ENCODE results near the gene UBA6. TPM values are rescaled to one million over a fixed set of nuclear protein-coding genes. Genes with fewer than 3 reads are reported as not detected.

The UBA6 gene
- total and polyA plus RNA-seq, 2 donors (not counting 1 experiment from before 2014, with no cell fraction given): 22.8 to 64.0 TPM

- H3K27me3 ChIP-seq (replicated peaks in 1 of 4; ENCODE audit: control extremely low read depth in 1 of 4, control insufficient read depth in 3 of 4, insufficient read depth in 4 of 4, low read length in 3 of 4): no peaks in the 10 kb centered on the region
- H3K9ac ChIP-seq (ENCODE audit: low read length): no peak overlapping the region
- no peak overlapping the region for H3K27ac ChIP-seq (ENCODE audit: low read length in 2 of 2)
- Mint-ChIP-seq H3K9me3 (ENCODE audit: insufficient read depth) (no peaks in the 10 kb centered on the region), H3K27ac (no peak overlapping the region), H3K4me3 (no peak overlapping the region), H3K4me1 (no peaks in the 10 kb centered on the region), H3K27me3 (no peaks in the 10 kb centered on the region)
- intact Hi-C loops (cut with micrococcal nuclease): no loop called here
- WGBS (ENCODE audit: insufficient coverage): no CpG with 5 or more reads among the region's 1 CpG
- H4K20me1 ChIP-seq (ENCODE audit: control insufficient read depth, insufficient read depth, low read length, poor library complexity, severe bottlenecking): peaks cover 8% of the 10 kb centered on the region
- TF ChIP-seq EZH2 (IDR thresholded peaks at IDR 0.05; ENCODE audit: borderline replicate concordance, insufficient read depth, low read depth, low read length, poor library complexity, severe bottlenecking) (no peak), CTCF (IDR thresholded peaks at IDR 0.05) (no peak)
- ChIA-PET CTCF (no interaction called here), POLR2A (no interaction called here)
- H3K4me3 ChIP-seq (ENCODE audit: control extremely low read depth in 1 of 5, extremely low read depth in 1 of 5, insufficient read depth in 1 of 5, low read depth in 2 of 5, low read length in 4 of 5): no peak overlapping the region
- peaks cover 6 to 34% of the 10 kb centered on the region in 2 experiments for H3K36me3 ChIP-seq (replicated peaks in 1 of 2; ENCODE audit: control extremely low read depth in 1 of 2, control insufficient read depth in 1 of 2, extremely low read depth in 1 of 2, insufficient read depth in 2 of 2, low read length in 1 of 2)
- H3K79me2 ChIP-seq (ENCODE audit: control insufficient read depth, insufficient read depth, low read length): peaks cover 21% of the 10 kb centered on the region
- no peaks in the 10 kb centered on the region for H3K4me1 ChIP-seq (ENCODE audit: control insufficient read depth in 2 of 2, insufficient read depth in 2 of 2, low read length in 2 of 2)
- no peaks in the 10 kb centered on the region for H3K9me3 ChIP-seq (ENCODE audit: control extremely low read depth in 1 of 3, control insufficient read depth in 2 of 3, insufficient read depth in 1 of 3, low read length in 2 of 3)
- ATAC-seq (ENCODE audit: low read depth): no peak
- H3K4me2 ChIP-seq (replicated peaks; ENCODE audit: low read depth, low read length, poor library complexity, severe bottlenecking): no peak overlapping the region
- DNase-seq: no peak
- H2AFZ ChIP-seq (ENCODE audit: insufficient read depth, low read depth, low read length, poor library complexity, severe bottlenecking): no peak overlapping the region
Measured at GRCh38 chr4:67682266-67682665, 18.7 kb downstream of the UBA6 start.

- ATAC-seq (ENCODE audit: low read depth): no peak
- WGBS (ENCODE audit: insufficient coverage): 91% methylated on average over 1 of the region's 2 CpGs
- DNase-seq: no peak
- Mint-ChIP-seq H3K27ac (no peak overlapping the region), H3K4me1 (no peaks in the 10 kb centered on the region), H3K4me3 (no peak overlapping the region), H3K9me3 (ENCODE audit: insufficient read depth) (no peaks in the 10 kb centered on the region), H3K27me3 (no peaks in the 10 kb centered on the region)
- Histone ChIP-seq H3K79me2 (ENCODE audit: control insufficient read depth, insufficient read depth, low read length) (peaks cover 8% of the 10 kb centered on the region), H4K20me1 (ENCODE audit: control insufficient read depth, insufficient read depth, low read length, poor library complexity, severe bottlenecking) (peaks cover 6% of the 10 kb centered on the region), H3K27me3 (replicated peaks in 1 of 4; ENCODE audit: control extremely low read depth in 1 of 4, control insufficient read depth in 3 of 4, insufficient read depth in 4 of 4, low read length in 3 of 4) (no peaks in the 10 kb centered on the region), H3K9me3 (ENCODE audit: control extremely low read depth in 1 of 3, control insufficient read depth in 2 of 3, insufficient read depth in 1 of 3, low read length in 2 of 3) (peaks cover 0 to 1% (median 0%) of the 10 kb centered on the region in 3 donors), H3K9ac (ENCODE audit: low read length) (no peak overlapping the region), H3K36me3 (replicated peaks in 1 of 2; ENCODE audit: control extremely low read depth in 1 of 2, control insufficient read depth in 1 of 2, extremely low read depth in 1 of 2, insufficient read depth in 2 of 2, low read length in 1 of 2) (peaks cover 14 to 43% of the 10 kb centered on the region in 2 experiments), H2AFZ (ENCODE audit: insufficient read depth, low read depth, low read length, poor library complexity, severe bottlenecking) (no peak overlapping the region), H3K4me3 (ENCODE audit: control extremely low read depth in 1 of 5, extremely low read depth in 1 of 5, insufficient read depth in 1 of 5, low read depth in 2 of 5, low read length in 4 of 5) (no peak overlapping the region), H3K27ac (ENCODE audit: low read length in 2 of 2) (no peak overlapping the region), H3K4me2 (replicated peaks; ENCODE audit: low read depth, low read length, poor library complexity, severe bottlenecking) (no peak overlapping the region), H3K4me1 (ENCODE audit: control insufficient read depth in 2 of 2, insufficient read depth in 2 of 2, low read length in 2 of 2) (no peaks in the 10 kb centered on the region)
- TF ChIP-seq EZH2 (IDR thresholded peaks at IDR 0.05; ENCODE audit: borderline replicate concordance, insufficient read depth, low read depth, low read length, poor library complexity, severe bottlenecking): no peak
- TF ChIP-seq CTCF (IDR thresholded peaks at IDR 0.05): no peak
- POLR2A ChIA-PET: interaction anchor here (0.5 kb wide), 1 partner anchor 98 kb away, joined by 3 read pairs; no protein-coding TSS in a partner anchor
- intact Hi-C loops (cut with micrococcal nuclease): no loop called here
- CTCF ChIA-PET: interaction anchor here (1.0 to 1.5 kb wide), 2 partner anchors 19 to 66 kb away, joined by 3 to 5 read pairs; no protein-coding TSS in a partner anchor
Measured at GRCh38 chr4:67680581-67681222, 20.3 kb downstream of the UBA6 start.
